Hepatocyte (in vitro differentiated cells): ENCODE results near the gene CCL14. TPM values are rescaled to one million over a fixed set of nuclear protein-coding genes. Genes with fewer than 3 reads are reported as not detected.

ENCODE experiments used
- DNase-seq: peaks from one replicate; pipeline ENCODE4 v3.0.0-alpha.2; 2016; ENCODE audit warnings: low spot score
- H2AFZ ChIP-seq: fragments of 200-600 bp; sonication (generic); 2 replicates; pipeline ENCODE4 v1.6.0; 2016; ENCODE audit warnings: antibody characterized with exemption, mild to moderate bottlenecking
- H3K27ac ChIP-seq: fragments of 200-600 bp; sonication (generic); 2 replicates; pipeline ENCODE4 v1.5.1; 2016; ENCODE audit warnings: mild to moderate bottlenecking
- H3K27me3 ChIP-seq: fragments of 200-600 bp; sonication (generic); 2 replicates; pipeline ENCODE4 v1.6.1; 2016
- H3K36me3 ChIP-seq: fragments of 200-600 bp; sonication (generic); replicated peaks from 2 replicates; pipeline ENCODE4 v1.5.1; 2016; ENCODE audit warnings: low read depth; ENCODE audit not compliant: insufficient read depth
- H3K4me1 ChIP-seq: fragments of 200-600 bp; sonication (generic); 2 replicates; pipeline ENCODE4 v1.5.1; 2016; ENCODE audit warnings: mild to moderate bottlenecking, moderate library complexity; ENCODE audit not compliant: insufficient read depth
- H3K4me2 ChIP-seq: fragments of 200-600 bp; sonication (generic); 2 replicates; pipeline ENCODE4 v1.6.0; 2016
- H3K4me3 ChIP-seq: fragments of 200-600 bp; sonication (generic); 2 replicates; pipeline ENCODE4 v1.5.1; 2016; ENCODE audit warnings: mild to moderate bottlenecking
- H3K79me2 ChIP-seq: fragments of 200-600 bp; sonication (generic); 2 replicates; pipeline ENCODE4 v1.6.0; 2017; ENCODE audit warnings: mild to moderate bottlenecking
- H3K9me2 ChIP-seq: fragments of 200-600 bp; sonication (generic); replicated peaks from 2 replicates; pipeline ENCODE4 v1.6.0; 2017; ENCODE audit warnings: mild to moderate bottlenecking; ENCODE audit not compliant: insufficient read depth
- H3K9me3 ChIP-seq: fragments of 200-600 bp; sonication (generic); 2 replicates; pipeline ENCODE4 v1.5.1; 2016; ENCODE audit warnings: low read depth, mild to moderate bottlenecking
- H4K20me1 ChIP-seq: fragments of 200-600 bp; sonication (generic); 2 replicates; pipeline ENCODE4 v1.6.0; 2016; ENCODE audit warnings: mild to moderate bottlenecking; ENCODE audit not compliant: insufficient read depth, poor library complexity, severe bottlenecking
- EZH2 ChIP-seq: fragments of 200-600 bp; sonication (generic); IDR thresholded peaks from 2 replicates; pipeline ENCODE4 v1.6.1; 2016; ENCODE audit warnings: antibody characterized with exemption, mild to moderate bottlenecking, borderline replicate concordance
- EZH2phosphoT487 ChIP-seq: fragments of 200-600 bp; sonication (generic); IDR thresholded peaks from one replicate; pipeline ENCODE4 v1.6.1; 2018; ENCODE audit warnings: antibody characterized with exemption, mild to moderate bottlenecking, low read depth, moderate library complexity; ENCODE audit not compliant: unreplicated experiment, severe bottlenecking
- WGBS: methylation state at CpG from one replicate; pipeline ENCODE4 v1.1.6; 2016; ENCODE audit warnings: low lambda C conversion rate; ENCODE audit errors: missing lambda C conversion rate; 5-methylcytosine and 5-hydroxymethylcytosine counted together
- polyA plus RNA-seq: library from polyadenylated mRNA; unstranded; fragments of >200 nt; fragmentation: Nextera tagmentation; extraction: Ambion mirVana; gene quantifications from 2 replicates; pipeline ENCODE4 v1.2.1, GENCODE V29; 2016
- total RNA-seq: library from RNA; depleted of rRNA; stranded (reverse); fragments of >200 nt; gene quantifications from 2 replicates; pipeline ENCODE4 v1.2.3, GENCODE V29; 2014
- TF ChIP-seq, protein P1 (sequence below): fragments of 200-600 bp; sonication (generic); IDR thresholded peaks from 2 replicates; pipeline ENCODE4 v1.5.1; 2016; ENCODE audit warnings: antibody characterized with exemption, mild to moderate bottlenecking; ENCODE audit not compliant: poor library complexity

Gene CCL14
- total RNA-seq (0.27 and 1.5 TPM in 2 replicates), polyA plus RNA-seq (0.56 and 1.7 TPM in 2 replicates)

- H3K79me2 ChIP-seq = no peaks in the 10 kb centered on the region
- no peaks in the 10 kb centered on the region for H3K9me3 ChIP-seq
- DNase-seq = no peak
- no peak within 1 kb of the TSS for H3K4me3 ChIP-seq
- H3K4me1 ChIP-seq = peaks cover 8% of the 10 kb centered on the region
- no peak within 1 kb of the TSS for H3K27ac ChIP-seq
- TF ChIP-seq EZH2phosphoT487 = no peak
- TF ChIP-seq, protein P1, sequence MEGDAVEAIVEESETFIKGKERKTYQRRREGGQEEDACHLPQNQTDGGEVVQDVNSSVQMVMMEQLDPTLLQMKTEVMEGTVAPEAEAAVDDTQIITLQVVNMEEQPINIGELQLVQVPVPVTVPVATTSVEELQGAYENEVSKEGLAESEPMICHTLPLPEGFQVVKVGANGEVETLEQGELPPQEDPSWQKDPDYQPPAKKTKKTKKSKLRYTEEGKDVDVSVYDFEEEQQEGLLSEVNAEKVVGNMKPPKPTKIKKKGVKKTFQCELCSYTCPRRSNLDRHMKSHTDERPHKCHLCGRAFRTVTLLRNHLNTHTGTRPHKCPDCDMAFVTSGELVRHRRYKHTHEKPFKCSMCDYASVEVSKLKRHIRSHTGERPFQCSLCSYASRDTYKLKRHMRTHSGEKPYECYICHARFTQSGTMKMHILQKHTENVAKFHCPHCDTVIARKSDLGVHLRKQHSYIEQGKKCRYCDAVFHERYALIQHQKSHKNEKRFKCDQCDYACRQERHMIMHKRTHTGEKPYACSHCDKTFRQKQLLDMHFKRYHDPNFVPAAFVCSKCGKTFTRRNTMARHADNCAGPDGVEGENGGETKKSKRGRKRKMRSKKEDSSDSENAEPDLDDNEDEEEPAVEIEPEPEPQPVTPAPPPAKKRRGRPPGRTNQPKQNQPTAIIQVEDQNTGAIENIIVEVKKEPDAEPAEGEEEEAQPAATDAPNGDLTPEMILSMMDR = no peak
- TF ChIP-seq EZH2 = no peak
- 100% methylated on average over 1 of the region's 1 CpG for WGBS
- no peak within 1 kb of the TSS for H2AFZ ChIP-seq
- no peaks in the 10 kb centered on the region for H3K9me2 ChIP-seq
- no peaks in the 10 kb centered on the region for H3K36me3 ChIP-seq
- no peaks in the 10 kb centered on the region for H3K27me3 ChIP-seq
- H3K4me2 ChIP-seq = no peak within 1 kb of the TSS
- no peaks in the 10 kb centered on the region for H4K20me1 ChIP-seq
Observed at GRCh38 chr17:35986643-35987042, at the start of gene CCL14. TSS of gene CCL14 (minus strand) at chr17:35986729. CDS start at chr17:35986649, 80 bp downstream.

- no peaks in the 10 kb centered on the region for H4K20me1 ChIP-seq
- no peaks in the 10 kb centered on the region for H3K9me2 ChIP-seq
- no peak overlapping the region for H2AFZ ChIP-seq
- H3K27ac ChIP-seq = no peak overlapping the region
- DNase-seq = no peak
- no peaks in the 10 kb centered on the region for H3K9me3 ChIP-seq
- 96% methylated on average over 4 of the region's 4 CpGs for WGBS
- no peaks in the 10 kb centered on the region for H3K4me1 ChIP-seq
- TF ChIP-seq EZH2phosphoT487 (no peak), EZH2 (no peak)
- TF ChIP-seq, protein P1 = no peak
- H3K4me2 ChIP-seq = no peak overlapping the region
- no peaks in the 10 kb centered on the region for H3K79me2 ChIP-seq
- H3K27me3 ChIP-seq = peaks cover 4% of the 10 kb centered on the region
- no peaks in the 10 kb centered on the region for H3K36me3 ChIP-seq
- H3K4me3 ChIP-seq = no peak overlapping the region
Observed at GRCh38 chr17:36036235-36036634, 49.7 kb upstream of the CCL14 start.

- Histone ChIP-seq H3K36me3 (no peaks in the 10 kb centered on the region), H3K27ac (no peak overlapping the region), H3K4me1 (no peaks in the 10 kb centered on the region), H3K9me3 (no peaks in the 10 kb centered on the region), H4K20me1 (no peaks in the 10 kb centered on the region), H2AFZ (no peak overlapping the region), H3K27me3 (peaks cover 4% of the 10 kb centered on the region), H3K4me2 (no peak overlapping the region), H3K9me2 (no peaks in the 10 kb centered on the region), H3K79me2 (no peaks in the 10 kb centered on the region), H3K4me3 (no peak overlapping the region)
- 74% methylated on average over 3 of the region's 3 CpGs for WGBS
- TF ChIP-seq, protein P1 = no peak
- TF ChIP-seq EZH2 (no peak), EZH2phosphoT487 (no peak)
- no peak for DNase-seq
Observed at GRCh38 chr17:36034127-36034526, 47.6 kb upstream of the CCL14 start.

GRCh38 chr17:36030956-36031355 is 44.4 kb upstream of the CCL14 start:
- Histone ChIP-seq H2AFZ (no peak overlapping the region), H3K27ac (no peak overlapping the region), H3K4me1 (no peaks in the 10 kb centered on the region), H3K4me2 (no peak overlapping the region), H4K20me1 (no peaks in the 10 kb centered on the region), H3K9me3 (no peaks in the 10 kb centered on the region), H3K79me2 (no peaks in the 10 kb centered on the region), H3K9me2 (no peaks in the 10 kb centered on the region), H3K4me3 (no peak overlapping the region), H3K27me3 (peaks cover 4% of the 10 kb centered on the region), H3K36me3 (no peaks in the 10 kb centered on the region)
- 94% methylated on average over 1 of the region's 1 CpG for WGBS
- no peak for DNase-seq
- TF ChIP-seq EZH2 (no peak), EZH2phosphoT487 (no peak)
- TF ChIP-seq, protein P1 = no peak
